Measurements from ENCODE around the gene CLEC2L.

The CLEC2L gene

DNA sequence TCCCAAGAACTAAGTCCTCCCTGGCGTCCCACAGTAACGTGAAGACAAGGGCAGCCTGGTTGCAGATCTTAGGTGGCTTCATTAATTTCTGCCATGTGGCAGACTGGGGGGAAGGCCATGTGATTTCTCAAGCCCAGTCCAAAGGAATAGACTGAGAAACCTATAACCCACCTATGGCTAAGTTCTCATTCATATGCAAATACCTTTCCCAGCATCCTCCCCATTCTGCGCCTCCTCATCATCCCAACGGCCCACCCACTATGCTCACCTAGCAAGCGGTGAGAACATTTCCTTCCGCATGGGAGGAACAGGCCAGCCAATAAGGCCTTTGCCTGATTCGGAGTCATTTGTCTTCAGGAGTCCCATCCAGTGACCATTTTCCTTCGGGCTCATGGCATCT is 8.2 kb upstream of the CLEC2L start:
- no peak overlapping the region for H3K4me3 ChIP-seq (ENCODE audit: low read length)
- no peak for TF ChIP-seq CTCF (conservative IDR thresholded peaks at IDR 0.05; ENCODE audit: low read length)
- DNase-seq (ENCODE audit: low read depth) = no peak

- DNase-seq (ENCODE audit: low read depth) = no peak
- no peak overlapping the region for H3K4me3 ChIP-seq (ENCODE audit: low read length)
- no peak for TF ChIP-seq CTCF (conservative IDR thresholded peaks at IDR 0.05; ENCODE audit: low read length)
Measured at GRCh38 chr7:139521439-139521838, 2.0 kb upstream of the CLEC2L start.

DNA sequence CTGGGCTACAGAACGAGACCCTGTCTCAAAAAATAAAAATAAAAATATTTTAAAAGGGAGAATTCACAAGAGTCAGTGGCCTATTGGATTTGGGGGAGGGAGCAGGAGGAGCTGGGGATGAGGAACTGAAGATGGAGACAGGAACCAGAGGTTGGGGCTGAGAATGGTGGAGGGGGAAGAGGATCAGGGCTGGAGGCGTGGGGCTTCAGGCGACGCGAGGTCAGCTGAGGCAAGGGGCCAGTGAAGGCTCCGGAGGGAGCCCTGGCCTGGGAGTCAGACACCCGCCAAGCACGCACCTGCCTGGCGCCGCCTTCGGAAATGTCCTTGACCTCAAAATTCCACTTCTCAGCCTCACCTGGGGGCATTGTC is 671 bp upstream of the CLEC2L start:
- TF ChIP-seq CTCF (conservative IDR thresholded peaks at IDR 0.05; ENCODE audit: low read length) = no peak
- H3K4me3 ChIP-seq (ENCODE audit: low read length) = no peak overlapping the region
- DNase-seq (ENCODE audit: low read depth) = no peak

DNA sequence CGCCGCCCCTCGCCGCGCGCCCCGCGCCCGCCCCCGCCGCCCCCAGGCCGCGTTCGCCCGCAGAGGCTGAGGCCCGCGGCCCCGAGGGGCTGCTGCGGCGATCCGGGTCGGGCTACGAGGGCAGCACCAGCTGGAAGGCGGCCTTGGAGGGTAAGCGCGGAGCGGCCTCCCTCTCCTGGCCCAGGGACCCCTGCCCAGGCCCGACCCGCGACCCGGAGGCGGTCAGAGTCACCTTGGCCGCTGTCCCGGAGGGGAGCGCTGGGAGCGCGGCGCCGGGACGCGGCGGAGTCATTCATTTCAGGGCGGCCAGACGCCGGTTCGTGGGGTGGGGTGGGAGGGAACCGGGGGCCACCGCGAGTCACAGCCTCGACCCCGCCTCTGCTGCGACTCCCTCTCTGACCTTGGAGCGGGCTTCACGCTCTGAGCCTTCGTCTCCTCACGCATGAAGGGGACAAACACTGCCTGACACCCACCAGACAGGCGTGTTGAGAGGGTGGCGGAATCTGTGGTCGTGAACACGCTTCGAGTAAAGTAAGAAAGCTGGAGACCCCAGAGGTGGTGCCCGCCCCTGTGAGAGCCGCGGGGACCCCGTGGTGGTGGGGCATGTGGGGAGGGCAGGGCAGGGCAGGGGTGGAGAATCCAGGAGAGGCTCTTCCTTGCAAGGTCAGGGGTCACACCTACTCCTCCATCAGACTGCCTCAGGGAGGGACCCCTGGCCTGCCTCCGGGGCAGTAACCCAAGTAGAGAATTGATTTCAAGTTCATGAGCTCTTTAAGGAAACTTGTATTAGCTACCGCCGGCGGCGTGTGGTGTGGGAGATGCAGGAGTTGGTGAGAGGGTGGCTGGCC is 707 bp downstream of the CLEC2L start:
- TF ChIP-seq CTCF (conservative IDR thresholded peaks at IDR 0.05; ENCODE audit: low read length) = no peak
- no peak for DNase-seq (ENCODE audit: low read depth)
- H3K4me3 ChIP-seq (ENCODE audit: low read length) = no peak overlapping the region

DNA sequence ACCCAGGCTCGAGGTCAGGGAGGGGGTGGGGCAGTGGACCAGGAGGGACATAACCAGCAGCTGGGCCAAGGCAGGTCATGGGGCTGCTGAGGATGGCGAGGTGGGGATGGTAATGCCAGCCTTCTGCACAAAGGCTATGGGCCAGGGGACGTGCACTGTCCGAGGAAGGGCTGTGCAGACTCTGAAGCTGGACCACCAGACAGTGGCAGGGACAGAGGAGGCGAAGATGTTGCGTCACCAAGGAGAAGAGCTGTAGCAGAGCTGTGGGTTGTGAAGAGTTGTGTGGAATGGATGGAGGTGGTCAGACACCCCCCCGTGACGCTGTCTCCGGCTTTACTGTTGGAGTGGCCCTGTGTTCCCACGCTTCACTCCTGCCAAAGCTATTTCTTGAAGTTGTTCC is 1.8 kb downstream of the CLEC2L start:
- no peak for TF ChIP-seq CTCF (conservative IDR thresholded peaks at IDR 0.05; ENCODE audit: low read length)
- no peak overlapping the region for H3K4me3 ChIP-seq (ENCODE audit: low read length)

DNA sequence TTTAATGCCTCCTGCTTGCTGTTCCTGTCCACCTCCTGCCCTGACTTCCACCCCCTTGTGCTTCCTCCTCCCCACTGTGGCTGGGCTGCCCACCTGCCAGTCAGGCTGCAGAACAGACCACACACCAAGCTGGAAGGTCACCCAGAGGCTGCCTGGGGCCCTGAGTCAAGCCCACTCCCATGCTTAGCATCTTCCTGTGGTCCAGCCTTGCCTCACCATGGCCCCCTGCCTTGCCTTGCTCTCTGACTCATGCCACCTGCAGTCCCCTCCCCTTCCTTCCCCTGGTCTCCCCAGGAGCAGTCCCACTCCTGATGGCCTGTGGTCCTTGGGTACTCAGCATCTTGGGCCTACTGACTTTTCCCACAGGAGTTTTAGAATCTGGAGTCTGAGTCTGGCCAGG is 2.3 kb downstream of the CLEC2L start:
- no peak for TF ChIP-seq CTCF (conservative IDR thresholded peaks at IDR 0.05; ENCODE audit: low read length)
- no peak for DNase-seq (ENCODE audit: low read depth)
- no peak overlapping the region for H3K4me3 ChIP-seq (ENCODE audit: low read length)

More for the DNA sequence above, 1.8 kb downstream of the CLEC2L start:
- DNase-seq (ENCODE audit: low read depth) = no peak

All from AG10803 (cell line).